ENCODE data around the gene NTM. TPM values are rescaled to one million over a fixed set of nuclear protein-coding genes. Genes with fewer than 3 reads are reported as not detected.

Gene NTM
- polyA plus RNA-seq, 1 donor (not counting 4 experiments of a cell fraction or from before 2014, with no cell fraction given): 47.9 TPM

DNA sequence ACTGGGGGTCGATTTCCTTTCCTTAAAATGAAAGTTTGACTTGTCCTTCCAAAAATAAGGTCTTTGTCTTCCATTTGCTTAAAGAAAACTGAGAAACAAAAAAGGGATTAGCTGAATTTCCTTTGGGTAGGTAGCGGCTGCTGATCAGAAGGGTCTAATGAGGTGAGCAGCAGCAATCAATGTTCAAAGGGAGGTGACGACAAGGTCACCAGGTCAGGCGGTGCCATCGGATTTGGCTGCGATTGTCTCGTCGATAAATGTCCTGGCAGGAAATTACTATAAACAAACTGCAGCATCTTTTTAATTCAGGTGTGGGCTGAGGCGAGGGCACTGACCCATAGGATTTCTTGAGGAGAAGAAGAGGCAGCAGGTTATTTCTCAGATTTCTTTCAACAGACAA is 480.1 kb downstream of the NTM start:
- TF ChIP-seq CTCF (optimal IDR thresholded peaks at IDR 0.05 in 1 of 3, IDR thresholded peaks at IDR 0.05 in 1 of 3, conservative IDR thresholded peaks at IDR 0.05 in 1 of 3; ENCODE audit: extremely low read depth in 1 of 3, insufficient read depth in 2 of 3, low read length in 3 of 3): no peak
- TF ChIP-seq EZH2 (IDR thresholded peaks at IDR 0.05; ENCODE audit: low read length): no peak
- H3K27ac ChIP-seq (ENCODE audit: control insufficient read depth, insufficient read depth, low read length): no peak overlapping the region
- dilution Hi-C loops (cut with MboI; ENCODE audit: extremely low pct_ligation_motif_present, low sequenced_read_pairs): no loop called here
- H2AFZ ChIP-seq (ENCODE audit: control insufficient read depth, low read length): no peak overlapping the region
- H3K4me1 ChIP-seq (ENCODE audit: control insufficient read depth, extremely low read depth, insufficient read depth, low read length): no peaks in the 10 kb centered on the region
- DNase-seq (ENCODE audit: low read depth, low spot score) (no peak), FAIRE-seq (no peak)
- no peak overlapping the region for H3K4me2 ChIP-seq (ENCODE audit: control insufficient read depth, extremely low read depth, insufficient read depth, low read depth, low read length)
- no peak overlapping the region for H3K9ac ChIP-seq (ENCODE audit: control insufficient read depth, extremely low read depth, insufficient read depth, low read length)
- no peaks in the 10 kb centered on the region for H3K9me1 ChIP-seq (ENCODE audit: control insufficient read depth, extremely low read depth, insufficient read depth, low read length)
- H3K4me3 ChIP-seq (ENCODE audit: control insufficient read depth in 2 of 3, extremely low read depth in 1 of 3, insufficient read depth in 2 of 3, low read depth in 1 of 3, low read length in 3 of 3): no peak overlapping the region
- H3K79me2 ChIP-seq (ENCODE audit: control insufficient read depth, insufficient read depth, low read length): no peaks in the 10 kb centered on the region
- no peaks in the 10 kb centered on the region for H3K36me3 ChIP-seq (ENCODE audit: control insufficient read depth in 2 of 2, extremely low read depth in 1 of 2, insufficient read depth in 2 of 2, low read length in 2 of 2)
- H3K27me3 ChIP-seq (ENCODE audit: control insufficient read depth, extremely low read depth, insufficient read depth, low read length): no peaks in the 10 kb centered on the region
- H3K9me3 ChIP-seq (ENCODE audit: control insufficient read depth, low read depth, low read length): no peaks in the 10 kb centered on the region
- no peaks in the 10 kb centered on the region for H4K20me1 ChIP-seq (ENCODE audit: control insufficient read depth, extremely low read depth, insufficient read depth, low read length)

GRCh38 chr11:131851964-131852755 is 481.7 kb downstream of the NTM start:
- Histone ChIP-seq H3K9me1 (ENCODE audit: control insufficient read depth, extremely low read depth, insufficient read depth, low read length) (no peaks in the 10 kb centered on the region), H3K36me3 (ENCODE audit: control insufficient read depth in 2 of 2, extremely low read depth in 1 of 2, insufficient read depth in 2 of 2, low read length in 2 of 2) (no peaks in the 10 kb centered on the region), H2AFZ (ENCODE audit: control insufficient read depth, low read length) (no peak overlapping the region), H3K4me3 (ENCODE audit: control insufficient read depth in 2 of 3, extremely low read depth in 1 of 3, insufficient read depth in 2 of 3, low read depth in 1 of 3, low read length in 3 of 3) (no peak overlapping the region), H3K9me3 (ENCODE audit: control insufficient read depth, low read depth, low read length) (no peaks in the 10 kb centered on the region), H3K9ac (ENCODE audit: control insufficient read depth, extremely low read depth, insufficient read depth, low read length) (no peak overlapping the region), H3K27me3 (ENCODE audit: control insufficient read depth, extremely low read depth, insufficient read depth, low read length) (no peaks in the 10 kb centered on the region), H3K79me2 (ENCODE audit: control insufficient read depth, insufficient read depth, low read length) (no peaks in the 10 kb centered on the region), H3K4me2 (ENCODE audit: control insufficient read depth, extremely low read depth, insufficient read depth, low read depth, low read length) (no peak overlapping the region), H3K4me1 (ENCODE audit: control insufficient read depth, extremely low read depth, insufficient read depth, low read length) (no peaks in the 10 kb centered on the region), H3K27ac (ENCODE audit: control insufficient read depth, insufficient read depth, low read length) (no peak overlapping the region), H4K20me1 (ENCODE audit: control insufficient read depth, extremely low read depth, insufficient read depth, low read length) (no peaks in the 10 kb centered on the region)
- FAIRE-seq (no peak), DNase-seq (ENCODE audit: low read depth, low spot score) (no peak)
- dilution Hi-C loops (cut with MboI; ENCODE audit: extremely low pct_ligation_motif_present, low sequenced_read_pairs): no loop called here
- no peak for TF ChIP-seq CTCF (optimal IDR thresholded peaks at IDR 0.05 in 1 of 3, IDR thresholded peaks at IDR 0.05 in 1 of 3, conservative IDR thresholded peaks at IDR 0.05 in 1 of 3; ENCODE audit: extremely low read depth in 1 of 3, insufficient read depth in 2 of 3, low read length in 3 of 3)
- no peak for TF ChIP-seq EZH2 (IDR thresholded peaks at IDR 0.05; ENCODE audit: low read length)
